ENCODE data around the gene MDC1.

GRCh38 chr6:30754631-30755030, 37.5 kb upstream of the MDC1 start:
- TF ChIP-seq CTCF (IDR thresholded peaks at IDR 0.05) (no peak), ZFX (IDR thresholded peaks at IDR 0.05; ENCODE audit: borderline replicate concordance) (no peak)
